Activated CD8-positive, alpha-beta memory T cell treated with anti-CD3 and anti-CD28 coated beads, Interleukin-2, amount 50 U/mL, for 1 hour (primary cell): Measurements from ENCODE around the gene ZBTB20.
"Not testable (repeated sequence)": the region's sequence is repeated elsewhere in the genome, so short reads cannot be mapped to it uniquely, and the experiment has no call there.

Experiments
- DNase-seq: peaks from one replicate; pipeline ENCODE4 v3.0.0-alpha.2; 2020; ENCODE audit errors: extremely low read depth

The ZBTB20 gene

GRCh38 chr3:115147329-115148141 is 447 bp upstream of the ZBTB20 start:
- peak; percentile 98 for DNase-seq

- no peak for DNase-seq
Measured at GRCh38 chr3:115146032-115146417, 1.1 kb downstream of the ZBTB20 start.

GRCh38 chr3:115141033-115141757 is 5.9 kb downstream of the ZBTB20 start:
- no peak for DNase-seq

- DNase-seq = no peak
Measured at GRCh38 chr3:115139072-115139471, 8.0 kb downstream of the ZBTB20 start.

- no peak for DNase-seq
Measured at GRCh38 chr3:115134648-115135347, 12.3 kb downstream of the ZBTB20 start.

GRCh38 chr3:115127208-115127607 is 19.9 kb downstream of the ZBTB20 start:
- DNase-seq = no peak

- DNase-seq = no peak
Measured at GRCh38 chr3:115120597-115120996, 26.5 kb downstream of the ZBTB20 start.

- no peak for DNase-seq
Measured at GRCh38 chr3:115113367-115113766, 33.7 kb downstream of the ZBTB20 start.

- no peak for DNase-seq
Measured at GRCh38 chr3:115111632-115112031, 35.5 kb downstream of the ZBTB20 start.

GRCh38 chr3:115110830-115111229 is 36.3 kb downstream of the ZBTB20 start:
- no peak for DNase-seq

- not testable (repeated sequence) for DNase-seq
Measured at GRCh38 chr3:115110066-115110465, 37.0 kb downstream of the ZBTB20 start.

- DNase-seq = no peak
Measured at GRCh38 chr3:115108614-115109013, 38.5 kb downstream of the ZBTB20 start.

- DNase-seq = no peak
Measured at GRCh38 chr3:115102046-115102445, 45.0 kb downstream of the ZBTB20 start.

- no peak for DNase-seq
Measured at GRCh38 chr3:115100806-115101205, 46.3 kb downstream of the ZBTB20 start.

GRCh38 chr3:115099986-115100571 is 47.0 kb downstream of the ZBTB20 start:
- peak; percentile 7 for DNase-seq

- DNase-seq = no peak
Measured at GRCh38 chr3:115099134-115099985, 47.7 kb downstream of the ZBTB20 start.

GRCh38 chr3:115098354-115099073 is 48.6 kb downstream of the ZBTB20 start:
- no peak for DNase-seq

GRCh38 chr3:115095236-115095635 is 51.9 kb downstream of the ZBTB20 start:
- no peak for DNase-seq

- peak; percentile 13 for DNase-seq
Measured at GRCh38 chr3:115092220-115092791, 54.8 kb downstream of the ZBTB20 start.

GRCh38 chr3:115090712-115091111 is 56.4 kb downstream of the ZBTB20 start:
- DNase-seq = no peak
